A673 (cell line): ENCODE measurements around the gene NAT8L.

Source experiments
- EZH2 ChIP-seq: fragments of 200-600 bp; sonication (generic); IDR thresholded peaks from 2 replicates; pipeline ENCODE4 v1.6.1; 2017; ENCODE audit warnings: borderline replicate concordance, low read depth, mild to moderate bottlenecking, mixed read lengths, antibody characterized with exemption, low read length; ENCODE audit not compliant: poor library complexity, severe bottlenecking
- TF ChIP-seq, protein P1 (sequence below): fragments of 300-800, 200-600 bp; sonication (generic); conservative IDR thresholded peaks from 2 replicates; pipeline ENCODE4 v1.5.1; 2017; ENCODE audit warnings: low read depth, mild to moderate bottlenecking, antibody characterized with exemption, low read length, moderate library complexity, mixed read lengths

DNA sequence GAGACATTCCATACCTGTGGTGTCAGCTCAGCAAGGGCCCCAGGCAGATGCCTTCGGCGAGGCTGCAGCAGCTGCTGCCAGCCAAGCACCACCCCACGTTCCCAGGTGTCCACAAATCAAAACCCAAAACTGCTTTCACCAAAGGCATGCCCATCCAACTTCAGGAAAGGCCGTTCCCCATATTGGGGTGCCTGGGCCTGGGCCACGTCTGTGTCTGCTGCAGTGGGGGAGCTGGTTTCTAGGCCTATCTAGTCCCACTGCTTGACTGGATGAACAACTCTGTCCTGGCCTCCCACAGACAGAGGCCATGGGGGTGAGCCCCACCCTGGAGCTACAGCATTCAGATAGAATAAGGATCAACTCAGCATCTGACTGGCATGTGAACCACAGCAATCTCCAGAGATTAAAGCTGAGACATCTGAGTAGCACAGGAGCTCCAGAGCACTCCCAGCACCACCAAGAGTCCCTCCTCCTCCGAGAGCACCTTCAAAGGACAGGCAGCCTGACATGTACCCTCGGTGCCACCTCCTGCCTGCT, 37.0 kb downstream of the NAT8L start:
- TF ChIP-seq, protein P1, sequence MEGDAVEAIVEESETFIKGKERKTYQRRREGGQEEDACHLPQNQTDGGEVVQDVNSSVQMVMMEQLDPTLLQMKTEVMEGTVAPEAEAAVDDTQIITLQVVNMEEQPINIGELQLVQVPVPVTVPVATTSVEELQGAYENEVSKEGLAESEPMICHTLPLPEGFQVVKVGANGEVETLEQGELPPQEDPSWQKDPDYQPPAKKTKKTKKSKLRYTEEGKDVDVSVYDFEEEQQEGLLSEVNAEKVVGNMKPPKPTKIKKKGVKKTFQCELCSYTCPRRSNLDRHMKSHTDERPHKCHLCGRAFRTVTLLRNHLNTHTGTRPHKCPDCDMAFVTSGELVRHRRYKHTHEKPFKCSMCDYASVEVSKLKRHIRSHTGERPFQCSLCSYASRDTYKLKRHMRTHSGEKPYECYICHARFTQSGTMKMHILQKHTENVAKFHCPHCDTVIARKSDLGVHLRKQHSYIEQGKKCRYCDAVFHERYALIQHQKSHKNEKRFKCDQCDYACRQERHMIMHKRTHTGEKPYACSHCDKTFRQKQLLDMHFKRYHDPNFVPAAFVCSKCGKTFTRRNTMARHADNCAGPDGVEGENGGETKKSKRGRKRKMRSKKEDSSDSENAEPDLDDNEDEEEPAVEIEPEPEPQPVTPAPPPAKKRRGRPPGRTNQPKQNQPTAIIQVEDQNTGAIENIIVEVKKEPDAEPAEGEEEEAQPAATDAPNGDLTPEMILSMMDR = no peak
- TF ChIP-seq EZH2 = no peak
